ENCODE data around the gene MAFG. TPM values are rescaled to one million over a fixed set of nuclear protein-coding genes. Genes with fewer than 3 reads are reported as not detected.
"Not testable (repeated sequence)": the region's sequence is repeated elsewhere in the genome, so short reads cannot be mapped to it uniquely, and the experiment has no call there.

Gene MAFG
- total RNA-seq, 1 experiment from 2014 or later = 29.0 TPM

- Histone ChIP-seq H3K36me3 (no peaks in the 10 kb centered on the region; the same call in 1 of the 2 replicates), H3K4me3 (peak overlapping the region; percentile 82), H3K4me1 (peaks cover 8% of the 10 kb centered on the region), H3K27ac (no peak overlapping the region), H3K27me3 (no peaks in the 10 kb centered on the region), H3K9me3 (replicated peaks) (no peaks in the 10 kb centered on the region)
- DNase-seq = no peak
Observed at GRCh38 chr17:81925860-81926450, 1.6 kb downstream of the MAFG start.

- H3K36me3 ChIP-seq = no peaks in the 10 kb centered on the region; the same call in 1 of the 2 replicates
- no peak overlapping the region for H3K4me3 ChIP-seq
- no peaks in the 10 kb centered on the region for H3K27me3 ChIP-seq
- H3K27ac ChIP-seq = no peak overlapping the region
- H3K9me3 ChIP-seq (replicated peaks) = no peaks in the 10 kb centered on the region
- DNase-seq = no peak
- peaks cover 8% of the 10 kb centered on the region for H3K4me1 ChIP-seq
Observed at GRCh38 chr17:81924557-81925532, 2.7 kb downstream of the MAFG start.

GRCh38 chr17:81923302-81924260, 4.0 kb downstream of the MAFG start:
- Histone ChIP-seq H3K4me3 (no peak overlapping the region), H3K27me3 (no peaks in the 10 kb centered on the region)

GRCh38 chr17:81922566-81923301, 4.8 kb downstream of the MAFG start:
- Histone ChIP-seq H3K4me3 (no peak overlapping the region), H3K4me1 (no peaks in the 10 kb centered on the region; the same call in 1 of the 2 replicates), H3K27ac (no peak overlapping the region), H3K27me3 (no peaks in the 10 kb centered on the region), H3K36me3 (no peaks in the 10 kb centered on the region; the same call in 1 of the 2 replicates), H3K9me3 (replicated peaks) (no peaks in the 10 kb centered on the region)
- DNase-seq = no peak

More at GRCh38 chr17:81923302-81924260, 4.0 kb downstream of the MAFG start:
- Histone ChIP-seq H3K9me3 (replicated peaks) (no peaks in the 10 kb centered on the region), H3K4me1 (peaks cover 2% of the 10 kb centered on the region), H3K36me3 (no peaks in the 10 kb centered on the region; the same call in 1 of the 2 replicates), H3K27ac (no peak overlapping the region)
- DNase-seq = no peak

- Histone ChIP-seq H3K27me3 (no peaks in the 10 kb centered on the region), H3K4me1 (no peaks in the 10 kb centered on the region; the same call in 1 of the 2 replicates), H3K9me3 (replicated peaks) (no peaks in the 10 kb centered on the region), H3K36me3 (no peaks in the 10 kb centered on the region; the same call in 1 of the 2 replicates), H3K27ac (no peak overlapping the region), H3K4me3 (no peak overlapping the region)
- no peak for DNase-seq
Observed at GRCh38 chr17:81921996-81922565, 5.5 kb downstream of the MAFG start.

- H3K36me3 ChIP-seq = no peaks in the 10 kb centered on the region; the same call in 1 of the 2 replicates
- H3K27ac ChIP-seq = no peak overlapping the region
- no peaks in the 10 kb centered on the region for H3K9me3 ChIP-seq (replicated peaks)
- no peaks in the 10 kb centered on the region for H3K27me3 ChIP-seq
- no peak overlapping the region for H3K4me3 ChIP-seq
- DNase-seq = no peak
- no peaks in the 10 kb centered on the region; the same call in 1 of the 2 replicates for H3K4me1 ChIP-seq
Observed at GRCh38 chr17:81921537-81921862, 6.0 kb downstream of the MAFG start.

- no peak overlapping the region for H3K27ac ChIP-seq
- DNase-seq = no peak
- no peaks in the 10 kb centered on the region; the same call in 1 of the 2 replicates for H3K36me3 ChIP-seq
- H3K9me3 ChIP-seq (replicated peaks) = no peaks in the 10 kb centered on the region
- no peaks in the 10 kb centered on the region; the same call in 1 of the 2 replicates for H3K4me1 ChIP-seq
- H3K4me3 ChIP-seq = no peak overlapping the region
- no peaks in the 10 kb centered on the region for H3K27me3 ChIP-seq
Observed at GRCh38 chr17:81920612-81921536, 6.7 kb downstream of the MAFG start.

GRCh38 chr17:81918832-81919545, 8.5 kb downstream of the MAFG start:
- Histone ChIP-seq H3K4me3 (no peak overlapping the region), H3K36me3 (no peaks in the 10 kb centered on the region; the same call in 1 of the 2 replicates), H3K9me3 (replicated peaks) (no peaks in the 10 kb centered on the region), H3K27me3 (no peaks in the 10 kb centered on the region), H3K27ac (no peak overlapping the region), H3K4me1 (no peaks in the 10 kb centered on the region)
- DNase-seq = no peak

- H3K27ac ChIP-seq; H3K27me3 ChIP-seq; H3K36me3 ChIP-seq; H3K9me3 ChIP-seq (replicated peaks); DNase-seq; H3K4me1 ChIP-seq: not testable (repeated sequence)
- peak overlapping the region; percentile 90 for H3K4me3 ChIP-seq
Observed at GRCh38 chr17:81918333-81918669, 9.2 kb downstream of the MAFG start.

- DNase-seq = peak; percentile 85 to 95
- H3K27ac ChIP-seq = no peak within 1 kb of the TSS
- H3K4me1 ChIP-seq = no peaks in the 10 kb centered on the region
- H3K27me3 ChIP-seq = no peaks in the 10 kb centered on the region
- peak within 1 kb of the TSS; percentile 90 for H3K4me3 ChIP-seq
- H3K36me3 ChIP-seq = no peaks in the 10 kb centered on the region; the same call in 1 of the 2 replicates
- no peaks in the 10 kb centered on the region for H3K9me3 ChIP-seq (replicated peaks)
Observed at GRCh38 chr17:81917565-81918332, 9.8 kb downstream of the MAFG start, which contains the start of gene SIRT7. Gene SIRT7 (minus strand): TSS chr17:81918176. CDS start chr17:81918131, 45 bp downstream.

GRCh38 chr17:81916234-81917001, 11.1 kb downstream of the MAFG start:
- peaks cover 4% of the 10 kb centered on the region; the same call in 1 of the 2 replicates for H3K36me3 ChIP-seq
- no peak for DNase-seq
- no peaks in the 10 kb centered on the region for H3K9me3 ChIP-seq (replicated peaks)
- no peaks in the 10 kb centered on the region for H3K4me1 ChIP-seq
- H3K27me3 ChIP-seq = no peaks in the 10 kb centered on the region
- no peak overlapping the region for H3K4me3 ChIP-seq
- no peak overlapping the region for H3K27ac ChIP-seq

All from SJCRH30 (cell line).